ENCODE data around the gene CDH23. TPM values are rescaled to one million over a fixed set of nuclear protein-coding genes. Genes with fewer than 3 reads are reported as not detected.

CDH23 gene
- polyA plus RNA-seq, 2 of the 4 experiments (the other 2 are of a cell fraction): 1.1 to 2.3 TPM

- no peak for TF ChIP-seq HDAC2 (IDR thresholded peaks at IDR 0.05)
- no peak for TF ChIP-seq FOSL2 (IDR thresholded peaks at IDR 0.05)
- no peak for TF ChIP-seq FOSL2 (CRISPR knock-in tag; IDR thresholded peaks at IDR 0.05)
- no peak for TF ChIP-seq PHF8 (IDR thresholded peaks at IDR 0.05; ENCODE audit: borderline replicate concordance, low read depth)
- no peak for TF ChIP-seq ESRRA (IDR thresholded peaks at IDR 0.05; ENCODE audit: borderline replicate concordance, low read length)
- no peak for TF ChIP-seq CEBPB (IDR thresholded peaks at IDR 0.05)
- no peak for TF ChIP-seq EHMT2 (IDR thresholded peaks at IDR 0.05; ENCODE audit: low read depth)
- no peak for TF ChIP-seq CBX2 (IDR thresholded peaks at IDR 0.05; ENCODE audit: borderline replicate concordance, low read depth)
- no peak for TF ChIP-seq EHF (CRISPR knock-in tag; IDR thresholded peaks at IDR 0.05)
- no peak for TF ChIP-seq JUN (IDR thresholded peaks at IDR 0.05)
- TF ChIP-seq NPAS2 (CRISPR knock-in tag; IDR thresholded peaks at IDR 0.05; ENCODE audit: borderline replicate concordance): no peak
- TF ChIP-seq FOSB (CRISPR knock-in tag; IDR thresholded peaks at IDR 0.05): no peak
- no peak for TF ChIP-seq HOXB13 (CRISPR knock-in tag; IDR thresholded peaks at IDR 0.05; ENCODE audit: low read depth)
- no peak for TF ChIP-seq RAD21 (conservative IDR thresholded peaks at IDR 0.05 in 1 of 2, IDR thresholded peaks at IDR 0.05 in 1 of 2)
- no peak for TF ChIP-seq TP53 (CRISPR knock-in tag; IDR thresholded peaks at IDR 0.05)
- no peak for TF ChIP-seq ZNF302 (CRISPR knock-in tag; IDR thresholded peaks at IDR 0.05)
- TF ChIP-seq HOXA7 (CRISPR knock-in tag; IDR thresholded peaks at IDR 0.05): no peak
- no peak for TF ChIP-seq MAFK (IDR thresholded peaks at IDR 0.05; ENCODE audit: partially characterized antibody)
- TF ChIP-seq CHD2 (IDR thresholded peaks at IDR 0.05; ENCODE audit: low read length, partially characterized antibody): no peak
- WGBS (ENCODE audit: missing lambda C conversion rate): 60% methylated on average over 13 of the region's 17 CpGs
- FAIRE-seq (no peak), ATAC-seq (no peak), DNase-seq (ENCODE audit: low read depth in 1 of 2, low spot score in 1 of 2) (no peak)
- no peak overlapping the region for H3K27ac ChIP-seq
- ChIA-PET CTCF (interaction anchor here (0.8 to 1.2 kb wide), 2 partner anchors 18 to 82 kb away, joined by 3 read pairs; partner anchors contain the start of gene VSIR), POLR2A (no interaction called here)
- no peaks in the 10 kb centered on the region for H3K4me1 ChIP-seq
- H3K9me3 ChIP-seq: no peaks in the 10 kb centered on the region; the same call in 2 of the 3 replicates
- no peak overlapping the region for H3K4me3 ChIP-seq
- H3K4me2 ChIP-seq: no peak overlapping the region
Measured at GRCh38 chr10:71790749-71791440, 394.2 kb downstream of the CDH23 start.

GRCh38 chr10:71795248-71795647, 398.5 kb downstream of the CDH23 start:
- DNase-seq (ENCODE audit: low read depth in 1 of 2, low spot score in 1 of 2) (no peak), FAIRE-seq (no peak), ATAC-seq (peak in 1 of 2 experiments; percentile 39; a peak in 2 of 6 replicates)
- Histone ChIP-seq H3K4me3 (no peak overlapping the region), H3K4me1 (peaks cover 5% of the 10 kb centered on the region; the same call in 1 of the 3 replicates), H3K27ac (no peak overlapping the region), H3K4me2 (no peak overlapping the region), H3K9me3 (no peaks in the 10 kb centered on the region; the same call in 2 of the 3 replicates)
- ChIA-PET POLR2A (interaction anchor here (0.5 to 1.0 kb wide), 2 partner anchors 56 to 800 kb away, joined by 3 to 4 read pairs; partner anchors contain the start of gene PSAP), CTCF (interaction anchor here (1.5 to 1.6 kb wide), 2 partner anchors 101 to 480 kb away, joined by 3 to 6 read pairs; no protein-coding TSS in a partner anchor)
- WGBS (ENCODE audit: missing lambda C conversion rate): 7% methylated on average over 2 of the region's 2 CpGs
- TF ChIP-seq, protein P1, sequence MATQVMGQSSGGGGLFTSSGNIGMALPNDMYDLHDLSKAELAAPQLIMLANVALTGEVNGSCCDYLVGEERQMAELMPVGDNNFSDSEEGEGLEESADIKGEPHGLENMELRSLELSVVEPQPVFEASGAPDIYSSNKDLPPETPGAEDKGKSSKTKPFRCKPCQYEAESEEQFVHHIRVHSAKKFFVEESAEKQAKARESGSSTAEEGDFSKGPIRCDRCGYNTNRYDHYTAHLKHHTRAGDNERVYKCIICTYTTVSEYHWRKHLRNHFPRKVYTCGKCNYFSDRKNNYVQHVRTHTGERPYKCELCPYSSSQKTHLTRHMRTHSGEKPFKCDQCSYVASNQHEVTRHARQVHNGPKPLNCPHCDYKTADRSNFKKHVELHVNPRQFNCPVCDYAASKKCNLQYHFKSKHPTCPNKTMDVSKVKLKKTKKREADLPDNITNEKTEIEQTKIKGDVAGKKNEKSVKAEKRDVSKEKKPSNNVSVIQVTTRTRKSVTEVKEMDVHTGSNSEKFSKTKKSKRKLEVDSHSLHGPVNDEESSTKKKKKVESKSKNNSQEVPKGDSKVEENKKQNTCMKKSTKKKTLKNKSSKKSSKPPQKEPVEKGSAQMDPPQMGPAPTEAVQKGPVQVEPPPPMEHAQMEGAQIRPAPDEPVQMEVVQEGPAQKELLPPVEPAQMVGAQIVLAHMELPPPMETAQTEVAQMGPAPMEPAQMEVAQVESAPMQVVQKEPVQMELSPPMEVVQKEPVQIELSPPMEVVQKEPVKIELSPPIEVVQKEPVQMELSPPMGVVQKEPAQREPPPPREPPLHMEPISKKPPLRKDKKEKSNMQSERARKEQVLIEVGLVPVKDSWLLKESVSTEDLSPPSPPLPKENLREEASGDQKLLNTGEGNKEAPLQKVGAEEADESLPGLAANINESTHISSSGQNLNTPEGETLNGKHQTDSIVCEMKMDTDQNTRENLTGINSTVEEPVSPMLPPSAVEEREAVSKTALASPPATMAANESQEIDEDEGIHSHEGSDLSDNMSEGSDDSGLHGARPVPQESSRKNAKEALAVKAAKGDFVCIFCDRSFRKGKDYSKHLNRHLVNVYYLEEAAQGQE (IDR thresholded peaks at IDR 0.05): peak; percentile 96
- TF ChIP-seq EHMT2 (IDR thresholded peaks at IDR 0.05; ENCODE audit: low read depth): peak; percentile 95
- no peak for TF ChIP-seq KDM5A (IDR thresholded peaks at IDR 0.05)

All from A549 (cell line).